ENCODE data around the gene RABL6.
"Not testable (repeated sequence)": the region's sequence is repeated elsewhere in the genome, so short reads cannot be mapped to it uniquely, and the experiment has no call there.

Gene RABL6

GRCh38 chr9:136807281-136808074, at the start of gene RABL6:
Gene RABL6, plus strand, starts transcription at chr9:136807948. Its CDS starts 249 bp downstream, at chr9:136808197.
- no peaks in the 10 kb centered on the region for H3K9me3 ChIP-seq (ENCODE audit: control insufficient read depth, insufficient read depth, low read depth, low read length)
- peak within 1 kb of the TSS; percentile 93 for H3K9ac ChIP-seq (ENCODE audit: low read length)
- H3K36me3 ChIP-seq (ENCODE audit: control insufficient read depth, insufficient read depth, low read length) = peaks cover 34% of the 10 kb centered on the region
- peaks cover 21% of the 10 kb centered on the region; the same call in 1 of the 2 replicates for H3K4me1 ChIP-seq (ENCODE audit: control insufficient read depth, insufficient read depth, low read length)
- H3K4me3 ChIP-seq (ENCODE audit: low read depth, low read length) = peak within 1 kb of the TSS; percentile 90
- H3K27me3 ChIP-seq (ENCODE audit: control insufficient read depth, insufficient read depth, low read length) = 0 out of 2 replicates have a peak, but pooled peaks cover 5% of the 10 kb centered on the region
- peak within 1 kb of the TSS; percentile 92 for H3K27ac ChIP-seq (ENCODE audit: low read depth, low read length)

GRCh38 chr9:136759001-136759400, 48.7 kb upstream of the RABL6 start:
- no peak overlapping the region for H3K9ac ChIP-seq (ENCODE audit: low read length)
- H3K9me3 ChIP-seq (ENCODE audit: control insufficient read depth, insufficient read depth, low read depth, low read length) = peaks cover 11% of the 10 kb centered on the region
- no peak overlapping the region for H3K27ac ChIP-seq (ENCODE audit: low read depth, low read length)

GRCh38 chr9:136759436-136760325, 48.1 kb upstream of the RABL6 start:
- Histone ChIP-seq H3K4me3 (ENCODE audit: low read depth, low read length) (no peak overlapping the region), H3K27me3 (ENCODE audit: control insufficient read depth, insufficient read depth, low read length) (no peaks in the 10 kb centered on the region), H3K9me3 (ENCODE audit: control insufficient read depth, insufficient read depth, low read depth, low read length) (peaks cover 11% of the 10 kb centered on the region), H3K27ac (ENCODE audit: low read depth, low read length) (no peak overlapping the region), H3K4me1 (ENCODE audit: control insufficient read depth, insufficient read depth, low read length) (peaks cover 35% of the 10 kb centered on the region), H3K36me3 (ENCODE audit: control insufficient read depth, insufficient read depth, low read length) (no peaks in the 10 kb centered on the region), H3K9ac (ENCODE audit: low read length) (no peak overlapping the region)

More at GRCh38 chr9:136759001-136759400, 48.7 kb upstream of the RABL6 start:
- Histone ChIP-seq H3K36me3 (ENCODE audit: control insufficient read depth, insufficient read depth, low read length) (no peaks in the 10 kb centered on the region), H3K4me3 (ENCODE audit: low read depth, low read length) (no peak overlapping the region), H3K4me1 (ENCODE audit: control insufficient read depth, insufficient read depth, low read length) (peaks cover 29% of the 10 kb centered on the region), H3K27me3 (ENCODE audit: control insufficient read depth, insufficient read depth, low read length) (no peaks in the 10 kb centered on the region)

GRCh38 chr9:136760424-136760823, 47.3 kb upstream of the RABL6 start:
- Histone ChIP-seq H3K27me3 (ENCODE audit: control insufficient read depth, insufficient read depth, low read length) (no peaks in the 10 kb centered on the region), H3K4me3 (ENCODE audit: low read depth, low read length) (no peak overlapping the region), H3K4me1 (ENCODE audit: control insufficient read depth, insufficient read depth, low read length) (peaks cover 33% of the 10 kb centered on the region), H3K36me3 (ENCODE audit: control insufficient read depth, insufficient read depth, low read length) (no peaks in the 10 kb centered on the region), H3K27ac (ENCODE audit: low read depth, low read length) (no peak overlapping the region), H3K9ac (ENCODE audit: low read length) (no peak overlapping the region), H3K9me3 (ENCODE audit: control insufficient read depth, insufficient read depth, low read depth, low read length) (peaks cover 10% of the 10 kb centered on the region)

GRCh38 chr9:136760834-136761544, 46.8 kb upstream of the RABL6 start:
- not testable (repeated sequence) for H3K9ac ChIP-seq (ENCODE audit: low read length); H3K27me3 ChIP-seq (ENCODE audit: control insufficient read depth, insufficient read depth, low read length); H3K27ac ChIP-seq (ENCODE audit: low read depth, low read length); H3K36me3 ChIP-seq (ENCODE audit: control insufficient read depth, insufficient read depth, low read length); H3K4me3 ChIP-seq (ENCODE audit: low read depth, low read length); H3K9me3 ChIP-seq (ENCODE audit: control insufficient read depth, insufficient read depth, low read depth, low read length)
- H3K4me1 ChIP-seq (ENCODE audit: control insufficient read depth, insufficient read depth, low read length) = peaks cover 33% of the 10 kb centered on the region

GRCh38 chr9:136761545-136761981, 46.2 kb upstream of the RABL6 start:
- no peak overlapping the region for H3K4me3 ChIP-seq (ENCODE audit: low read depth, low read length)
- H3K9ac ChIP-seq (ENCODE audit: low read length) = no peak overlapping the region
- no peaks in the 10 kb centered on the region for H3K36me3 ChIP-seq (ENCODE audit: control insufficient read depth, insufficient read depth, low read length)
- H3K27ac ChIP-seq (ENCODE audit: low read depth, low read length) = no peak overlapping the region
- H3K27me3 ChIP-seq (ENCODE audit: control insufficient read depth, insufficient read depth, low read length) = no peaks in the 10 kb centered on the region
- H3K9me3 ChIP-seq (ENCODE audit: control insufficient read depth, insufficient read depth, low read depth, low read length) = no peaks in the 10 kb centered on the region
- peaks cover 33% of the 10 kb centered on the region for H3K4me1 ChIP-seq (ENCODE audit: control insufficient read depth, insufficient read depth, low read length)

GRCh38 chr9:136762221-136762691, 45.5 kb upstream of the RABL6 start:
- Histone ChIP-seq H3K36me3 (ENCODE audit: control insufficient read depth, insufficient read depth, low read length) (no peaks in the 10 kb centered on the region), H3K4me3 (ENCODE audit: low read depth, low read length) (no peak overlapping the region), H3K4me1 (ENCODE audit: control insufficient read depth, insufficient read depth, low read length) (peaks cover 33% of the 10 kb centered on the region), H3K27me3 (ENCODE audit: control insufficient read depth, insufficient read depth, low read length) (no peaks in the 10 kb centered on the region), H3K9me3 (ENCODE audit: control insufficient read depth, insufficient read depth, low read depth, low read length) (no peaks in the 10 kb centered on the region), H3K27ac (ENCODE audit: low read depth, low read length) (no peak overlapping the region), H3K9ac (ENCODE audit: low read length) (no peak overlapping the region)

GRCh38 chr9:136762915-136763648, 44.7 kb upstream of the RABL6 start:
- no peak overlapping the region for H3K27ac ChIP-seq (ENCODE audit: low read depth, low read length)
- peaks cover 33% of the 10 kb centered on the region for H3K4me1 ChIP-seq (ENCODE audit: control insufficient read depth, insufficient read depth, low read length)
- peak overlapping the region; percentile 52 for H3K4me3 ChIP-seq (ENCODE audit: low read depth, low read length)
- no peaks in the 10 kb centered on the region; the same call in 1 of the 2 replicates for H3K27me3 ChIP-seq (ENCODE audit: control insufficient read depth, insufficient read depth, low read length)
- H3K36me3 ChIP-seq (ENCODE audit: control insufficient read depth, insufficient read depth, low read length) = no peaks in the 10 kb centered on the region
- H3K9ac ChIP-seq (ENCODE audit: low read length) = peak overlapping the region; percentile 12
- no peaks in the 10 kb centered on the region for H3K9me3 ChIP-seq (ENCODE audit: control insufficient read depth, insufficient read depth, low read depth, low read length)

- Histone ChIP-seq H3K9ac (ENCODE audit: low read length) (peak overlapping the region; percentile 12), H3K27me3 (ENCODE audit: control insufficient read depth, insufficient read depth, low read length) (no peaks in the 10 kb centered on the region; the same call in 1 of the 2 replicates), H3K9me3 (ENCODE audit: control insufficient read depth, insufficient read depth, low read depth, low read length) (no peaks in the 10 kb centered on the region), H3K36me3 (ENCODE audit: control insufficient read depth, insufficient read depth, low read length) (no peaks in the 10 kb centered on the region), H3K27ac (ENCODE audit: low read depth, low read length) (no peak overlapping the region), H3K4me1 (ENCODE audit: control insufficient read depth, insufficient read depth, low read length) (peaks cover 33% of the 10 kb centered on the region), H3K4me3 (ENCODE audit: low read depth, low read length) (peak overlapping the region; percentile 52; the same call in 1 of the 2 replicates)
Observed at GRCh38 chr9:136763649-136764035, 44.1 kb upstream of the RABL6 start.

- H3K9me3 ChIP-seq (ENCODE audit: control insufficient read depth, insufficient read depth, low read depth, low read length) = no peaks in the 10 kb centered on the region
- no peaks in the 10 kb centered on the region for H3K36me3 ChIP-seq (ENCODE audit: control insufficient read depth, insufficient read depth, low read length)
- peaks cover 33% of the 10 kb centered on the region for H3K4me1 ChIP-seq (ENCODE audit: control insufficient read depth, insufficient read depth, low read length)
- H3K9ac ChIP-seq (ENCODE audit: low read length) = peak within 1 kb of the TSS; percentile 12
- no peak within 1 kb of the TSS for H3K27ac ChIP-seq (ENCODE audit: low read depth, low read length)
- no peaks in the 10 kb centered on the region; the same call in 1 of the 2 replicates for H3K27me3 ChIP-seq (ENCODE audit: control insufficient read depth, insufficient read depth, low read length)
- H3K4me3 ChIP-seq (ENCODE audit: low read depth, low read length) = peak within 1 kb of the TSS; percentile 52
Observed at GRCh38 chr9:136764301-136764891, 43.4 kb upstream of the RABL6 start, which contains the start of gene LCN15. Gene LCN15, minus strand, starts transcription at chr9:136764518. Its CDS starts 30 bp downstream, at chr9:136764488.
